Psoas muscle (tissue), 8 donors: ENCODE measurements around the gene TAOK3. TPM values are rescaled to one million over a fixed set of nuclear protein-coding genes. Genes with fewer than 3 reads are reported as not detected.

ENCODE experiments used
- ATAC-seq, 4 donors: fragments of 200-7000 bp; cut with Tn5 transposase; one replicate each; pipeline ENCODE4 v1.9.1; 2020; ENCODE audit warnings: moderate library complexity in 3 of 4, mild to moderate bottlenecking in 2 of 4
- DNase-seq, 2 donors: peaks; one replicate each; pipeline ENCODE4 v3.0.0-alpha.2; 2020
- H3K27ac ChIP-seq: fragments of 200-600 bp; one replicate; pipeline ENCODE4 v1.8.0; 2022
- H3K27me3 ChIP-seq, 3 donors: fragments of 200-600 bp in 1 of 3; one replicate each; pipeline versions ENCODE4 v1.6.1 to v1.8.0; 2013 to 2022; ENCODE audit warnings: low read length in 2 of 3, mild to moderate bottlenecking in 2 of 3, moderate library complexity in 1 of 3; ENCODE audit not compliant: insufficient read depth in 3 of 3
- H3K36me3 ChIP-seq, 2 donors: fragments of 200-600 bp in 1 of 2; one replicate each; pipeline versions ENCODE4 v1.6.1 to v1.8.0; 2013 to 2022; ENCODE audit warnings: low read depth in 1 of 2, mild to moderate bottlenecking in 1 of 2, moderate library complexity in 1 of 2; ENCODE audit not compliant: insufficient read depth in 1 of 2
- H3K4me1 ChIP-seq: fragments of 200-600 bp; one replicate; pipeline ENCODE4 v1.8.0; 2022
- H3K4me3 ChIP-seq: fragments of 200-600 bp; one replicate; pipeline ENCODE4 v1.8.0; 2022; ENCODE audit warnings: mild to moderate bottlenecking
- H3K9me3 ChIP-seq: fragments of 200-600 bp; one replicate; pipeline ENCODE4 v1.8.0; 2022
- WGBS, 3 donors: extraction: QIAGEN DNeasy Blood & Tissue Kit; methylation state at CpG; one replicate each; pipeline versions ENCODE4 v1.1.6 to v1.1.7; 2013; 5-methylcytosine and 5-hydroxymethylcytosine counted together
- intact Hi-C, 2 donors: fragments of 100-400 bp; cut with DNase I; formaldehyde crosslinking; loops; one replicate each; pipeline versions ENCODE4 v1.11.0 to v1.14.2; 2022
- polyA plus RNA-seq, 3 donors: library from polyadenylated mRNA; stranded (reverse); fragments of 200-250 nt; gene quantifications; one replicate each; pipeline ENCODE4 v1.2.3, GENCODE V29; 2013
- total RNA-seq, 4 donors: library from RNA; stranded (reverse); fragmentation: NEBNext Ultra II Directional in 2 of 4; extraction: Animal tissue kit (Norgen Biotek cat#: 25700) in 2 of 4; gene quantifications; one replicate each; pipeline versions ENCODE4 v1.2.1 to v1.2.4, GENCODE V29; 2021 to 2023
- TF ChIP-seq, protein P1 (sequence below): fragments of 200-600 bp; IDR thresholded peaks from one replicate; pipeline ENCODE4 v1.8.0; 2022; ENCODE audit warnings: antibody characterized with exemption
- donor health status: healthy with polysubstance abuse.
- donor health status: DM: no; HTN: no; CAD: no; lungs with moderate emphysema.
- donor health status: Bipolar disorder and iron deficiency.
- donor health status: healthy.
- donor health status: DM: yes; HTN: yes; CAD: no.
- donor health status: DM: no; HTN: no; CAD: no.
- donor health status: DM: no; HTN: no; CAD: no.
- donor health status: DM: yes; HTN: yes; CAD: no.

The TAOK3 gene
- total and polyA plus RNA-seq, 7 donors = 6.5 to 22.2 (median 18.2) TPM

DNA sequence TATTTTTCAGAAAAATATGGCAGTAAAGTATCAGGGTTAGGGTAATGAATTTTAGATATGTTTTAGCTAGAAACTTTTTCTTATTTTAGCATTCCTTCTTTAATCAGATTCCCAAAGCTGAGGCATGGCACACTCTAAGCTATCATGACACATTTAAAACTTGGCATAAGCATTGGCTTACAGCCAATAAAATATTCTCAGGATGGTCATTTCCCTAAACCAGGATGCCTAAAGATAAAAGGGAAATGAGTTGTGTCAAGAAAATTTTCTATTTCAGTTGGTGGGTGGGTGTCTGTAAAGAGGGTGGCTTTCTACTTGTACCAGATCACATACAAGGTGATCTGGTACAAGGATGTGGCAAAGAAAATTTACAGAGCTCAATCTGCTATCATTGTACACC, 189.0 kb downstream of the TAOK3 start:
- peaks cover 37% of the 10 kb centered on the region for H3K4me1 ChIP-seq
- no peak for DNase-seq
- no peaks in the 10 kb centered on the region for H3K27me3 ChIP-seq
- H3K27ac ChIP-seq = no peak overlapping the region
- ATAC-seq = no peak
- H3K4me3 ChIP-seq = no peak overlapping the region
- peaks cover 3 to 28% of the 10 kb centered on the region in 2 donors for H3K36me3 ChIP-seq
- TF ChIP-seq, protein P1, sequence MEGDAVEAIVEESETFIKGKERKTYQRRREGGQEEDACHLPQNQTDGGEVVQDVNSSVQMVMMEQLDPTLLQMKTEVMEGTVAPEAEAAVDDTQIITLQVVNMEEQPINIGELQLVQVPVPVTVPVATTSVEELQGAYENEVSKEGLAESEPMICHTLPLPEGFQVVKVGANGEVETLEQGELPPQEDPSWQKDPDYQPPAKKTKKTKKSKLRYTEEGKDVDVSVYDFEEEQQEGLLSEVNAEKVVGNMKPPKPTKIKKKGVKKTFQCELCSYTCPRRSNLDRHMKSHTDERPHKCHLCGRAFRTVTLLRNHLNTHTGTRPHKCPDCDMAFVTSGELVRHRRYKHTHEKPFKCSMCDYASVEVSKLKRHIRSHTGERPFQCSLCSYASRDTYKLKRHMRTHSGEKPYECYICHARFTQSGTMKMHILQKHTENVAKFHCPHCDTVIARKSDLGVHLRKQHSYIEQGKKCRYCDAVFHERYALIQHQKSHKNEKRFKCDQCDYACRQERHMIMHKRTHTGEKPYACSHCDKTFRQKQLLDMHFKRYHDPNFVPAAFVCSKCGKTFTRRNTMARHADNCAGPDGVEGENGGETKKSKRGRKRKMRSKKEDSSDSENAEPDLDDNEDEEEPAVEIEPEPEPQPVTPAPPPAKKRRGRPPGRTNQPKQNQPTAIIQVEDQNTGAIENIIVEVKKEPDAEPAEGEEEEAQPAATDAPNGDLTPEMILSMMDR = no peak
- H3K9me3 ChIP-seq = no peaks in the 10 kb centered on the region
- intact Hi-C loops = no loop called here

GRCh38 chr12:118183155-118183554, 189.6 kb downstream of the TAOK3 start:
- H3K4me1 ChIP-seq = peaks cover 31% of the 10 kb centered on the region
- H3K36me3 ChIP-seq = peaks cover 6 to 34% of the 10 kb centered on the region in 2 donors
- TF ChIP-seq, protein P1 = no peak
- no peak for ATAC-seq
- H3K4me3 ChIP-seq = no peak overlapping the region
- DNase-seq = no peak
- no peaks in the 10 kb centered on the region for H3K27me3 ChIP-seq
- no peaks in the 10 kb centered on the region for H3K9me3 ChIP-seq
- peak overlapping the region; percentile 1 for H3K27ac ChIP-seq
- intact Hi-C loops = no loop called here

DNA sequence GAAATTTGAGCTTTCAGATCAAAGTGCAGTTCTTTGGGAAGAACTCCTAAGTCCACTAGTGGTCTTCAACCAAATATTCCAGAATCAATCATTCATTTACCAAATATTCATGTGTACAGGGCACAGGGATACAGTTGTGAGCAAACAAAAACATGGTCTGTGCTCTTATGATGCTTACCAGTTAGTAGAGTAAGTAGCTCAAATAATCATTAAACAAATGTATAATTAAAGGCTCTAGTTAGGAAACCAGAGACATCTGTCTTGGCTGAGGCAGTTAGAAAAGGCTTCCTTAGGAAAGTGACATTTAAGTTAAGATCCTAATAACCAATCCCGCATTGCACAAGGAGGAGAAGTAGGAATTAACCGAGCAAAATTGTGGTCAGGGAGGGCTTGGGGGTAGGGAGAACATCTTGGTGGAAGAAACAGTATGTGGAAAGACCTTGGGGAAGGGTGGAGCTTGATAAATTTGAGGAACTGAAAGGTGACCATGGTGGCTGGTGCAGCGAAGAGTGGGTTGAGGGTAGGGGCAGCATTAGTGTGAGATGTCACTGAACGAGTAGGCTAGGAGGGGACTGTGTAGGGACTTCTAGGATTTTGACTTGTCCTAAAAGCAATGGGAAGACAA, 196.8 kb downstream of the TAOK3 start:
- Histone ChIP-seq H3K27me3 (no peaks in the 10 kb centered on the region), H3K4me1 (no peaks in the 10 kb centered on the region), H3K4me3 (no peak overlapping the region), H3K27ac (no peak overlapping the region), H3K36me3 (peaks cover 11 to 97% of the 10 kb centered on the region in 2 donors), H3K9me3 (no peaks in the 10 kb centered on the region)
- WGBS, 3 donors = 90 to 96% (median 93%) methylated on average over 4 of the region's 4 CpGs
- intact Hi-C loops = no loop called here
- DNase-seq (no peak), ATAC-seq (no peak)
- TF ChIP-seq, protein P1 = no peak

- Histone ChIP-seq H3K27me3 (no peaks in the 10 kb centered on the region), H3K4me3 (no peak overlapping the region), H3K27ac (no peak overlapping the region), H3K4me1 (no peaks in the 10 kb centered on the region), H3K9me3 (no peaks in the 10 kb centered on the region), H3K36me3 (peaks cover 0 to 62% of the 10 kb centered on the region in 2 donors)
- DNase-seq (no peak), ATAC-seq (no peak)
- 77 to 88% (median 81%) methylated on average over 2 of the region's 2 CpGs for WGBS, 3 donors
- intact Hi-C loops = no loop called here
- TF ChIP-seq, protein P1 = no peak
Measured at GRCh38 chr12:118166946-118167345, 205.8 kb downstream of the TAOK3 start.
